ENCODE measurements around the gene CAMKMT.

CAMKMT gene

DNA sequence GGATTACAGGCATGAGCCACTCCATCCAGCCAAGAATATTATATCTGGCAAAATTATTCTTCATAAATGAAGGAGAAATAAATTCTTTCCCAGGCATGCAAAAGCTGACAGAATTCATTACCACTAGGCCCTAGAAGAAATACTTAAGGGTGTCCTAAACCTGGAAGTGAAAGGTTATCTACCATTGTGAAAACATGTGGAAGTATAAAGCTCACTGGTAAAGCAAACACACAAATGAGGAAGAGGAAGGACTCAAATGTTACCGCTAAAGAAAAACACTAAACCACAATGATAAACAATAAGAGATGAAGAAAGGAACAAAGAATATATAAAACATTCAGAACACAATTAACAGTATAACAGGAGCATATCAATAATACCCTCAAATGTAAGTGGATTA is 171.8 kb downstream of the CAMKMT start:
- ChIA-PET POLR2A (no interaction called here), CTCF (interaction anchor here (1.0 kb wide), 1 partner anchor 14 kb away, joined by 3 read pairs; no protein-coding TSS in a partner anchor)
- TF ChIP-seq, protein P1, sequence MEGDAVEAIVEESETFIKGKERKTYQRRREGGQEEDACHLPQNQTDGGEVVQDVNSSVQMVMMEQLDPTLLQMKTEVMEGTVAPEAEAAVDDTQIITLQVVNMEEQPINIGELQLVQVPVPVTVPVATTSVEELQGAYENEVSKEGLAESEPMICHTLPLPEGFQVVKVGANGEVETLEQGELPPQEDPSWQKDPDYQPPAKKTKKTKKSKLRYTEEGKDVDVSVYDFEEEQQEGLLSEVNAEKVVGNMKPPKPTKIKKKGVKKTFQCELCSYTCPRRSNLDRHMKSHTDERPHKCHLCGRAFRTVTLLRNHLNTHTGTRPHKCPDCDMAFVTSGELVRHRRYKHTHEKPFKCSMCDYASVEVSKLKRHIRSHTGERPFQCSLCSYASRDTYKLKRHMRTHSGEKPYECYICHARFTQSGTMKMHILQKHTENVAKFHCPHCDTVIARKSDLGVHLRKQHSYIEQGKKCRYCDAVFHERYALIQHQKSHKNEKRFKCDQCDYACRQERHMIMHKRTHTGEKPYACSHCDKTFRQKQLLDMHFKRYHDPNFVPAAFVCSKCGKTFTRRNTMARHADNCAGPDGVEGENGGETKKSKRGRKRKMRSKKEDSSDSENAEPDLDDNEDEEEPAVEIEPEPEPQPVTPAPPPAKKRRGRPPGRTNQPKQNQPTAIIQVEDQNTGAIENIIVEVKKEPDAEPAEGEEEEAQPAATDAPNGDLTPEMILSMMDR (IDR thresholded peaks at IDR 0.05; ENCODE audit: insufficient read depth, low read length, missing control alignments): no peak

DNA sequence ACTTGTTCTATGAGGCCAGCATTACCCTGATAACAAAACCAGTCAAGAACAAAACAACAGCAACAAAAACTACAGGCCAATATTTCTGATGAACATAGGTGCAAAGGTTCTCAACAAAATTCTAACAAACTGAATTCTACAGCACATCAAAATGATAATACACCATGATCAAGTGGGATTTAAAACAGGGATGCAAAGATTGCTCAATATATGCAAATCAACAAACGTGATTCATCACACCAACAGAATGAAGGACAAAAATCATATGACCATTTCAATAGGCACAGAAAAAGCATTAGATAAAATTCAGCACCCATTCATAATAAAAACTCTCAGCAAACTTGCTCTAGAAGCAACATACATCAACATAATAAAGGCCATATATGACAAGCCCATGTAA is 173.6 kb downstream of the CAMKMT start:
- POLR2A ChIA-PET: no interaction called here
- CTCF ChIA-PET: interaction anchor here (1.1 kb wide), 1 partner anchor 12 kb away, joined by 3 read pairs; no protein-coding TSS in a partner anchor
- no peak for DNase-seq (ENCODE audit: low read depth, low spot score)
- TF ChIP-seq, protein P1 (IDR thresholded peaks at IDR 0.05; ENCODE audit: insufficient read depth, low read length, missing control alignments): no peak
- H3K4me3 ChIP-seq (ENCODE audit: low read depth, low read length): no peak overlapping the region

More for the DNA sequence above, 171.8 kb downstream of the CAMKMT start:
- DNase-seq (ENCODE audit: low read depth, low spot score): no peak
- no peak overlapping the region for H3K4me3 ChIP-seq (ENCODE audit: low read depth, low read length)

- DNase-seq (ENCODE audit: low read depth, low spot score): no peak
- ChIA-PET POLR2A (no interaction called here), CTCF (no interaction called here)
- TF ChIP-seq, protein P1 (IDR thresholded peaks at IDR 0.05; ENCODE audit: insufficient read depth, low read length, missing control alignments): no peak
- H3K4me3 ChIP-seq (ENCODE audit: low read depth, low read length): no peak overlapping the region
Observed at GRCh38 chr2:44537264-44537663, 175.5 kb downstream of the CAMKMT start.

DNA sequence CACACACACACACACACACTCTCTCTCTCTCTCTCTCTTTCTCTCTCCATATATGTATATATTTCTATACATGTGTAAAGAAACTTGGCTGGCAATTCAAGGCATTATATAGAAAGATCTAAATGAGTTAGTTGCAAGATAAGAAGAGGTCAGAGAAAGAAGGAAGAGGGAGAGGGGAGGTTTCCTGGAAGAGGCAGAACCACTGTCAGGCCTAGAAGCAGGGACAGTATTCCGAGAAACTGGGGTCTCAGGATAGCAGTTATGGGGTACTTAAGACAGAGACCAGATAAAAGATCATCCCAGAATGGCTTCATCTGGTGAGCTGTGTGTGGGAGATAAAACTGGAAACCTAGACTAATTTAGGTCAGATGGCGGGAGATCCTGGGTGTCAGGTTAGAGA is 180.8 kb downstream of the CAMKMT start:
- CTCF ChIA-PET: interaction anchor here (1.1 kb wide), 1 partner anchor 63 kb away, joined by 3 read pairs; no protein-coding TSS in a partner anchor
- TF ChIP-seq, protein P1 (IDR thresholded peaks at IDR 0.05; ENCODE audit: insufficient read depth, low read length, missing control alignments): no peak
- H3K4me3 ChIP-seq (ENCODE audit: low read depth, low read length): no peak overlapping the region
- POLR2A ChIA-PET: no interaction called here
- no peak for DNase-seq (ENCODE audit: low read depth, low spot score)

DNA sequence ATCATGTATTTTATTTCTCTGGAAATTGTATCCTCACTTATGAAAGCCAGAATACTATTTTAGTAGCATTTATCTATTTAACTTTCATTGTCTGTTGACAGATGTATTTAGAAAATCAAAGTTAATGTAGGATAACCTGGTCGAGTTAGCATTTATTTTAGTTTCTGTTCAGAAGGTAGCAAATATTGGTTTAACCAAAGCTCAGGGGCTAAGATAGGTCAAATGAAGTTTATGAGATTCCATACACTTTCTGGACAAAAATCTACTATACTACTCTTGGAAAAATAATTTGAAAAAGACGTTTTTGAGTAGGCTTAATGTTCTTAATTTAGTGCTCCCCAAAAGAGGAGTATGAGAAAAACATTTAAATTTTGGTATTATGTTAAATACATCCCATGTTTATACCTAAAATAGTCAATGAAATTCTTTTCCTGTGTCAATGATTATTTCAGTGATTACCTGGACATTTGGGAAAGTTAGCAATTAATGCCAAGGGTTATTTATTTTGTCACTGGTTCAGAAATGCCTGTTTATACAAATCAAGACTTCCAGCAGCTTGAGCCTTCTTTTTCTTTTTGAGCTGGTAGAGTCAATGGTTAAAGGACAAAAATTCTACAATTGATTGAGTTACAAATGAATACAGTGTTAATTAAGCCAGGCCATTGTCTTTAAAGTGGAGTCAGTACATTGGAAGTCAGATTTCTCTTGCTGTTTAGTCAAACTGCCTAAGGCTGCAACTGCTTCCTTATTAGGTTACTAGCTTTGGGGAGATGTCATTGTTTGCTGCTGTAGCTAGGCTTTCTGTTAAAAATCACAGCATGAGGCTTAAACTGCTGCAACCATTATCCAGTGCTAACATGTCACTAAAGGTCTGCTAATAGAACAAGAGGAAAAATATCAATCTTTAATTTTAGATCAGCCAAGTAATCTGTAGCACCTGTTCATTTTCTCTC is 182.3 kb downstream of the CAMKMT start:
- POLR2A ChIA-PET: no interaction called here
- TF ChIP-seq, protein P1 (IDR thresholded peaks at IDR 0.05; ENCODE audit: insufficient read depth, low read length, missing control alignments): no peak
- CTCF ChIA-PET: interaction anchor here (0.9 to 1.1 kb wide), 2 partner anchors 23 to 65 kb away, joined by 3 read pairs; no protein-coding TSS in a partner anchor
- H3K4me3 ChIP-seq (ENCODE audit: low read depth, low read length): no peak overlapping the region
- no peak for DNase-seq (ENCODE audit: low read depth, low spot score)

- POLR2A ChIA-PET: no interaction called here
- CTCF ChIA-PET: interaction anchor here (0.9 kb wide), 1 partner anchor 22 kb away, joined by 3 read pairs; no protein-coding TSS in a partner anchor
- H3K4me3 ChIP-seq (ENCODE audit: low read depth, low read length): no peak overlapping the region
- TF ChIP-seq, protein P1 (IDR thresholded peaks at IDR 0.05; ENCODE audit: insufficient read depth, low read length, missing control alignments): no peak
- no peak for DNase-seq (ENCODE audit: low read depth, low spot score)
Observed at GRCh38 chr2:44545005-44545404, 183.3 kb downstream of the CAMKMT start.

Measured in AG04449 (cell line).